ENCODE measurements around the gene CXCL12.

Gene CXCL12

DNA sequence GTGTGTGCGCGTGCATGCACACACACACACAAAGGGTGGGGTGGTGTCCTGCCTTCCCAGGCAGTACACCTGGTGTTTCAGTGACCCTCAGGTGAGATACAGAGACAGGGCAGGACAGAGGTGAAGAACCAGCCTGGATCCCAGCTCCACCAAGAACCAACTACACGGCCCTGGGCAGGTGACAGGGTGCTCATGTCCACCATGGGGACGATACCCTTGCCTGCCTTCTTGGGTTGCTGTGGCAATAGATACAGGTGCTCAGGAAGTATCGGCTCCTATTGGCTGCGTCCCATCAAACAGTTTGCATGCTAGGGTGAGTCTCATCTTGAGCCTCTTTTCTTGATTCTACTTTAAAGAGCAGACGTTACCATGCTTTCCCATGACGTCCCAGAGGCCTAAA lies 33.7 kb upstream of the CXCL12 start:
- Histone ChIP-seq H3K27me3 (ENCODE audit: control insufficient read depth, insufficient read depth, low read length) (no peaks in the 10 kb centered on the region), H3K27ac (ENCODE audit: low read depth, low read length) (no peak overlapping the region), H3K9ac (ENCODE audit: low read length) (no peak overlapping the region), H3K9me3 (ENCODE audit: control insufficient read depth, insufficient read depth, low read depth, low read length) (peaks cover 5% of the 10 kb centered on the region; the same call in 1 of the 2 replicates), H3K4me1 (ENCODE audit: control insufficient read depth, insufficient read depth, low read length) (no peaks in the 10 kb centered on the region), H3K4me3 (ENCODE audit: low read depth, low read length) (no peak overlapping the region), H3K36me3 (ENCODE audit: control insufficient read depth, insufficient read depth, low read length) (no peaks in the 10 kb centered on the region)

DNA sequence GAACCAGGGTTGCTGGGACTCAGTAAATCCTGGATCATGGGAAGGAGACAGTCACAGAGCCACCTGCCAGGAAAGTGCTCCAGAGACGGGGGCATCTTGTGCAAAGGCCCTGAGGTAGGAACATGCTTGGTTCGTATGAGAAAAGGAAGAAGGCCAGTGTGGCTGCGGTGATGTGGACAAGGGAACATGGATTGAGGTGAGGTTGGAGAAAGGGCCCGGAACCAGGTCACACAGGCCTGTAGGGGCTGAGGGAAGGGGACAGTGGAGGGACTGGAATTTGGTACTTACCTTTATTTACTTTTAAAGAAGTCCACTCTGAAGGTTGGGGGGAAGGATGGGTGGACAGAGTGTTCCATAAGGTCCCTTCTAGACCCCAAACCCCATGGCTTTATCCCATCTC lies 32.9 kb upstream of the CXCL12 start:
- no peak overlapping the region for H3K27ac ChIP-seq (ENCODE audit: low read depth, low read length)
- H3K36me3 ChIP-seq (ENCODE audit: control insufficient read depth, insufficient read depth, low read length), result no peaks in the 10 kb centered on the region
- no peaks in the 10 kb centered on the region for H3K27me3 ChIP-seq (ENCODE audit: control insufficient read depth, insufficient read depth, low read length)
- no peak overlapping the region for H3K9ac ChIP-seq (ENCODE audit: low read length)
- peaks cover 9% of the 10 kb centered on the region for H3K9me3 ChIP-seq (ENCODE audit: control insufficient read depth, insufficient read depth, low read depth, low read length)
- no peaks in the 10 kb centered on the region for H3K4me1 ChIP-seq (ENCODE audit: control insufficient read depth, insufficient read depth, low read length)
- H3K4me3 ChIP-seq (ENCODE audit: low read depth, low read length), result no peak overlapping the region

DNA sequence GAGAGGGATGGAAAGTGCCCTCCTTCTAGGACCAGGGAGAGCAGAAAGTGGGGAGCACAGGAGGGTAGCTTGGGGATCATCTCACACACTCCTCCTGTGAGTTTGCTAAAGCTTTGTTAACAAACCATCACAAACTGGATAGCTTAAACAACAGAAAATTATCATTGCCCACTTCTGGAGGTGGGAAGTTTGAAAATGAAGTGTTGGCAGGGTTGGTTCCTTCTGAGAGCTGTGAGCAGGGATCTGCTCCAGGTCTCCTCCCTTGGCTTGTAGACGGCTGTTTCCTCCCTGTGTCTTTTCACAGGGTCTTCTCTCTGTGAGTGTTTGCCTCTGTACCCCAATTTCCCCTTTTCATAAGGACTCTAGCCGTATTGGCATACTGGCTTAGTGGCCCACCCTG lies 32.0 kb upstream of the CXCL12 start:
- Histone ChIP-seq H3K4me1 (ENCODE audit: control insufficient read depth, insufficient read depth, low read length) (no peaks in the 10 kb centered on the region), H3K27me3 (ENCODE audit: control insufficient read depth, insufficient read depth, low read length) (no peaks in the 10 kb centered on the region), H3K4me3 (ENCODE audit: low read depth, low read length) (no peak overlapping the region), H3K27ac (ENCODE audit: low read depth, low read length) (no peak overlapping the region), H3K9me3 (ENCODE audit: control insufficient read depth, insufficient read depth, low read depth, low read length) (peaks cover 17% of the 10 kb centered on the region), H3K36me3 (ENCODE audit: control insufficient read depth, insufficient read depth, low read length) (no peaks in the 10 kb centered on the region), H3K9ac (ENCODE audit: low read length) (no peak overlapping the region)

DNA sequence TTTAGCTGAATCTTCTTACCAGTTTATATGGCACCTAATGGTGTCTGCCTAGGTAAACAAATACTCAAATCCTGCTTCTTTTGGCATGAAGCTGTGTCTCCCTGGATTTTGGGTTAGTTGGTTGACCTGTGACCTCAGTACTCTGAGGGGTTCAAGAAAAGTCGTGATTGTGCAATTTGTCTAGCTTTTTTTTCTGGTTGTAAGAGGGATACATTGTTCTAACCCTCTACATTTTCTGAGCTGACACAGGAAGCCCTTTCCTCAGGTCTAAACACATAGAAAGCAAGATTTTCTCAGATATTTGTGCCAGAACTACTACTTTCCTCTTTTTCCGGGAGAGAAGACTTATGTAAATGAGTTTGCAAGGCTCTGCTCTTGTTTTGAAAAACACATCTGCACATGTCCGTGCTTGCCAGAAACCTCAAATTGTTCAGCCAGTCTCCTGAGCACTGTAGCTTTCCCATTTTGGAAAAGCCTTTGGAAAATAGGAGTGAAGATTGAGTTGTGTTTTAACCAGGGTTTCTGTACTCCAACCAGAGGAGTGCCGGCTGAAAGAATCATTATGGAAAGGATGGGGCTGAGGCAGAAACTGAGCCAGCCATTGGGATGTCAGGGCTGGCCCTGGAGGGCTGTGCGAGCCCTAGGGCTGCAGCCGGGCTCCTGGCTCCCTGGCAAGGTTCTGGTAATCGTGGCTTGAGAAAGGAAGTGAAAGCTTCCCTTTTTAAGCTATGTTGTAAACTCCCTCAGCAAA lies 31.3 kb upstream of the CXCL12 start:
- H3K27me3 ChIP-seq (ENCODE audit: control insufficient read depth, insufficient read depth, low read length), result no peaks in the 10 kb centered on the region
- no peak overlapping the region for H3K4me3 ChIP-seq (ENCODE audit: low read depth, low read length)
- no peaks in the 10 kb centered on the region for H3K36me3 ChIP-seq (ENCODE audit: control insufficient read depth, insufficient read depth, low read length)
- H3K4me1 ChIP-seq (ENCODE audit: control insufficient read depth, insufficient read depth, low read length), result no peaks in the 10 kb centered on the region
- no peak overlapping the region for H3K27ac ChIP-seq (ENCODE audit: low read depth, low read length)
- no peak overlapping the region for H3K9ac ChIP-seq (ENCODE audit: low read length)
- peaks cover 23% of the 10 kb centered on the region for H3K9me3 ChIP-seq (ENCODE audit: control insufficient read depth, insufficient read depth, low read depth, low read length)

DNA sequence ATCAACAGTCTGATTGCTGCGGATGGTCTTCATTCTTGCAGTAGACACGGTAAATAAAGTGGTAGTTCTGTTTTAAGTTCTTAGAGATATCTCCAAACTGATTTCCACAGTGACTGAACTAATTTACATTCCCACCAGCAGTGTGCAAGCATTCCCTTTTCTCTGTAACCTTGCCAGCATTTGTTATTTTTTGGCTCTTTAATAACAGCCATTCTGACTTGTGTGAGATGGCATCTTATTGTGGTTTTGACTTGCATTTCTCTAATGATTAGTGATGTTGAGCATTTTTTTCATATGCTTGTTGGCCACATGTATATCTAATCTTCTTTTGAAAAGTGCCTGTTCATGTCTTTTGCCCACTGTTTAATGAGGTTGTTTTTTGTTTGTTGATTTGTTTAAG lies 30.2 kb upstream of the CXCL12 start:
- Histone ChIP-seq H3K27me3 (ENCODE audit: control insufficient read depth, insufficient read depth, low read length) (no peaks in the 10 kb centered on the region), H3K4me3 (ENCODE audit: low read depth, low read length) (no peak overlapping the region), H3K27ac (ENCODE audit: low read depth, low read length) (no peak overlapping the region), H3K4me1 (ENCODE audit: control insufficient read depth, insufficient read depth, low read length) (no peaks in the 10 kb centered on the region), H3K9me3 (ENCODE audit: control insufficient read depth, insufficient read depth, low read depth, low read length) (peaks cover 24% of the 10 kb centered on the region), H3K36me3 (ENCODE audit: control insufficient read depth, insufficient read depth, low read length) (no peaks in the 10 kb centered on the region), H3K9ac (ENCODE audit: low read length) (no peak overlapping the region)

DNA sequence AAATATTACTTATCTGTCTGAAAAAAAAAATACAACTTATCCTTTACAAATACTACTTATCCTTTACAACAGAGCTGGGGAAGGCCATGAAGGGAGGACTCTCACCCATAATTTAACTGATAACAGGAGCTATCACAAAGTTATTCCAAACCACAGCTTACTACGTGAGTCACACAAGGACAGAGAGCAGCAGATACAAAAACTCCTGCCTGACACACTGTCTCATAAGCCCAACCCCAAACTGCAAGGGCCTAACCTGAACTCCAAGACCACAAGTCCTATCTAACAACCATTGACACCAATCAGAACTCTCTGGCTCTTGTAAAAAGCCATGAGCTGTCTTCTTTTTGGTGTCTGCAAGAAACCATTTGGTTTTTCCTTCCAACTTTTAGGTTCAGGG lies 28.5 kb upstream of the CXCL12 start:
- Histone ChIP-seq H3K4me3 (ENCODE audit: low read depth, low read length) (no peak overlapping the region), H3K36me3 (ENCODE audit: control insufficient read depth, insufficient read depth, low read length) (no peaks in the 10 kb centered on the region), H3K27ac (ENCODE audit: low read depth, low read length) (no peak overlapping the region), H3K9ac (ENCODE audit: low read length) (no peak overlapping the region), H3K9me3 (ENCODE audit: control insufficient read depth, insufficient read depth, low read depth, low read length) (peaks cover 24% of the 10 kb centered on the region), H3K27me3 (ENCODE audit: control insufficient read depth, insufficient read depth, low read length) (no peaks in the 10 kb centered on the region), H3K4me1 (ENCODE audit: control insufficient read depth, insufficient read depth, low read length) (no peaks in the 10 kb centered on the region)

DNA sequence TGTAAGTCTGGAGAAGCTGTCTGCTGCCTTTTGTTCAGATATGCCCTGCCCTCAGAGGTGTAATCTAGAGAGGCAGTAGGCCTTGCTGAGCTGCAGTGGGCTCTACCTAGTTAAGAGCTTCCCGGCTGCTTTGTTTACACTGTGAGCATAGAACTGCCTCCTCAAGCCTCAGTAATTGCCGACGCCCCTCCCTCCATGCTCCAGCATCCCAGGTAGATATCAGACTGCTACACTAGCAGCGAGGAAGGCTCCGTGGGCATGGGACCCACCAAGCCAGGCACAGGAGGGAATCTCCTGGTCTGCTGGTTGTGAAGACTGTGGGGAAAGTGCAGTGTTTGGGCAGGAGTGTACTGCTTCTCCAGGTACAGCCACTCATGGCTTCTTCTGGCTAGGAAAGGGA lies 26.4 kb upstream of the CXCL12 start:
- Histone ChIP-seq H3K4me1 (ENCODE audit: control insufficient read depth, insufficient read depth, low read length) (no peaks in the 10 kb centered on the region), H3K36me3 (ENCODE audit: control insufficient read depth, insufficient read depth, low read length) (no peaks in the 10 kb centered on the region), H3K27me3 (ENCODE audit: control insufficient read depth, insufficient read depth, low read length) (no peaks in the 10 kb centered on the region), H3K9me3 (ENCODE audit: control insufficient read depth, insufficient read depth, low read depth, low read length) (peaks cover 24% of the 10 kb centered on the region), H3K4me3 (ENCODE audit: low read depth, low read length) (no peak overlapping the region), H3K9ac (ENCODE audit: low read length) (no peak overlapping the region), H3K27ac (ENCODE audit: low read depth, low read length) (no peak overlapping the region)

DNA sequence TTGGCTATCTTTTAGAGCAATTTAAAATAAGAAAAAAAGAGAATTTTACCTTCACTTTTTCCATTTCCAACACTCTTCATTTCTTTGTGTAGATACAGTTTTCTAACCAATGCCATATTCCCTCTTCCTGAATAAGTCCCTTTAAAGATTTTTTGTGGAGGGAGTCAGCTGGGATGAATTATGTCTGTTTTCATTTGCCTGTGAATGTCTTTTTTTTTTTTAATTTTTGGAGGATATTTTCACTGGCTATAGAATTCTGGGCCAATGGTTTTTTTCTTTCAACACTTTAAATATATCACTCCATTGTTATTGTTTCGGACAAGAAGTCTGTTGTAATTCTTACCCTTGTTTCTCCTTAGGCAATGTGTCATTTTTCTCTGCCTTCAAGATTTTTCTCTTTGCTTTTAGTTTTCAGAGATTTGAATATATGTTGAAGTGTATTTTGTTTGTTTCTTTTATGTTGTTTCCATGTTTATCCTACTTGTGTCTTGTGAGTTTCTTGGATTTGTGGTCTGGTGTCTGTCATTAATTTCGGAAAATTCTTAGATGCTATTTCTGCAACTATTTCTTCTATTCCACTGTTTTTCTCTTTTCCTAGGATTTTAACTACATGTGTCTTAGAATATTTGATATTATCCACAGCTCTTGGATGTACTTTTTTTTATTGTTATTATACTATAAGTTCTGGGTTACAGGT lies 20.0 kb upstream of the CXCL12 start:
- Histone ChIP-seq H3K27ac (ENCODE audit: low read depth, low read length) (no peak overlapping the region), H3K9ac (ENCODE audit: low read length) (no peak overlapping the region), H3K4me1 (ENCODE audit: control insufficient read depth, insufficient read depth, low read length) (peaks cover 23% of the 10 kb centered on the region), H3K9me3 (ENCODE audit: control insufficient read depth, insufficient read depth, low read depth, low read length) (peaks cover 7% of the 10 kb centered on the region; the same call in 1 of the 2 replicates), H3K36me3 (ENCODE audit: control insufficient read depth, insufficient read depth, low read length) (no peaks in the 10 kb centered on the region), H3K4me3 (ENCODE audit: low read depth, low read length) (no peak overlapping the region), H3K27me3 (ENCODE audit: control insufficient read depth, insufficient read depth, low read length) (no peaks in the 10 kb centered on the region)

DNA sequence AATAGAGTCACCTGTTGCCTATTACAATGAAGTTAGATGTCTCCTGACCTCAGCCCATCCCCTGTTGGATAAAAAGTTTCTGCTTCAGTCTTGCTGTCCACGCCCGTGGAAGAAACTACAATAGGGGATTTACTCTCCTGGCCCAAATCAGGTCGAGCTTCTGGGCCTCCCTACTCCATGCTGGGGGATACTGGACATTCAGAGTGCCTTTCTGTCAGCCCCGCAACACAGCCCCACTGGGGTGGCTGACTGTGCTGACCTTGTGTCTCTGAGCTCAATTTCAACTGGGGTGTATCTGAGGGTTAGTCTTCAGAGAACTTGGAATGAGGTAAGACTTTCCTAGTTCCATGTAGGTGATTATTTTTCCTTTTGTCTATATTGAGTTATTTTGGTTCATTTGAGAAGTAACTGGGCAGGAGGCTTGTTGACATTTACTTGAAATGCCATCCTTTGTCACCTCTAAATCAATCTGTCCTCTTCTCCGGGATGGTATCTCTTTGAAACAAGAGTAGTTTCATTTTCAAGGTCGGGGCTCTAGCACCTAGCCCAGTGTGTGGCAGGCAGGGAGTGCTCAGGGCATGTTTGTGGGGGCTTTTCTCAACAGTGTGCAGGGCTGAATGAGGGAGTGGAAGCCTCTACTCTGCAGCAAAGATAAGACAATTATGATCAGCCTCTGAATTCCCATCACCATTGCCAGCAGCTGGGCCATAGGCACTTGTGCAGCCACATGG lies 17.7 kb upstream of the CXCL12 start:
- Histone ChIP-seq H3K4me3 (ENCODE audit: low read depth, low read length) (no peak overlapping the region), H3K27ac (ENCODE audit: low read depth, low read length) (no peak overlapping the region), H3K4me1 (ENCODE audit: control insufficient read depth, insufficient read depth, low read length) (peaks cover 46% of the 10 kb centered on the region), H3K9ac (ENCODE audit: low read length) (no peak overlapping the region), H3K9me3 (ENCODE audit: control insufficient read depth, insufficient read depth, low read depth, low read length) (peaks cover 7% of the 10 kb centered on the region; the same call in 1 of the 2 replicates), H3K27me3 (ENCODE audit: control insufficient read depth, insufficient read depth, low read length) (peaks cover 8% of the 10 kb centered on the region), H3K36me3 (ENCODE audit: control insufficient read depth, insufficient read depth, low read length) (no peaks in the 10 kb centered on the region)

DNA sequence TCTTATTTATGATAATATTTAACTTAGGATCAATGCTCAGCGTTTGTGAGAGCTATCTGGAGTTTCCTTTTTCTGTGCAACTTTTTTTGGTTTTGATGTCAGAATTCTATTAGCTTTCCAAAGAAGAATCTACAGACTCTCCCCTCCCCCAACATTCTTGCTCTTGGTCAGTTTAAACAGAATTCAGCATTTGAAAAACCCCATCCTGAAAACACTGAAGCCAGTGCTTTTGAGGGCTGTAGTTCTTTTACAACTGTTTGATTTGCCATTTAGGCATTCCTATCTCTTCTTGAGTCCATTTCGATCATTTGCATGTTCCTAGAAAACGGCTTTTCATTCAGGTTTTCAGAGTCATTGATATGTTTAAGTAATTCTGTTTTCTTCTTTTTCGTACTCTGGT lies 15.6 kb upstream of the CXCL12 start:
- Histone ChIP-seq H3K4me1 (ENCODE audit: control insufficient read depth, insufficient read depth, low read length) (peaks cover 61% of the 10 kb centered on the region), H3K36me3 (ENCODE audit: control insufficient read depth, insufficient read depth, low read length) (no peaks in the 10 kb centered on the region), H3K27me3 (ENCODE audit: control insufficient read depth, insufficient read depth, low read length) (peaks cover 11% of the 10 kb centered on the region), H3K27ac (ENCODE audit: low read depth, low read length) (peak overlapping the region; percentile 20; the same call in 1 of the 2 replicates), H3K9ac (ENCODE audit: low read length) (no peak overlapping the region), H3K4me3 (ENCODE audit: low read depth, low read length) (peak overlapping the region; percentile 30), H3K9me3 (ENCODE audit: control insufficient read depth, insufficient read depth, low read depth, low read length) (peaks cover 7% of the 10 kb centered on the region; the same call in 1 of the 2 replicates)

Measured in HUES6 (cell line).